Activated naive CD8-positive, alpha-beta T cell treated with anti-CD3 and anti-CD28 coated beads, Interleukin-2, amount 50 U/mL, for 16 hours (primary cell): ENCODE data around the gene SP9.

ENCODE experiments used
- DNase-seq: peaks from one replicate; pipeline ENCODE4 v3.0.0-alpha.2; 2020; ENCODE audit warnings: low read depth, low spot score

The SP9 gene

DNA sequence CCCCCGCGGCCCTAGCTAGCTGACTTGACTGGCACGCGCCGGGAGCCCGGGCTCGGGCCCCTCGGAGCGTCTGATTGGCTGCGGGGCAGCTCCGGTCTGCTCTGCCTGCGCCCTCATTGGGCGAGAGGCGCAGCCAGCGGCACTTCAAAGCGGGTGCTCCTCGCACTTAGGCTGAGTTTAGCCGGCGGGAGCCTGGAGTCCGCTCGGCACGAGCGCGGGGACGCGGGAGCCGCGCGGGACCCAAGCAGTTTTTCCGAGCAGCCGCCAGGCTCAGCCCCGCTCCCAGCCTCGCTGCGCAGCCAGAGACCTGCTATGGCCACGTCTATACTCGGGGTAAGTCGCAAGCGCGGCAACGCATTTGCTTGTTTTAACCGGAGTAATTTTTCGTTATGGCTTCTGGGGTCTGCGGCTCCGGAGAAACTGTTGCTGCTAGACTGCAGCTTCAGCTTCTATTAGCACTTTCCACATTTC is at the start of gene SP9:
SP9 (plus strand) TSS at position 174 of the 471 bp plus-strand sequence; CDS start at position 313, 139 bp downstream.
- no peak for DNase-seq

DNA sequence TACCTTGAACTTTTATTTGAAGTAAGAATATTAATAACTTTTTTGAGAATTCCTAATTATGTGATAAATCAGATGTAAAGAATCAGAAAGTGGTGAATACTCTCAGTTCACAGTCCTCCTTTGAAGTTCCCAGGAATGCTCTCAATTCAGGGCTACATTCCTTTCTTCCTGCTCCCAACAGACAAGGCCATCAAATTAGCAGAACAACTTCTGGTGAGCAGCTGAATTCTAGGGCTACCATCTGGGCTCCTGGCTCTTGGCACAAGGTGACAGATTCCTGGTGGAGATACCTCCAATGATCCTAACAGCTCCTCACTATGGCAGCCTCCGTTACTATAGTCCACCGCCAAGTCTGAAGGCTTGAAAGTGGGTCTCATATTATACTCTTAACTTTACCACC is 48.6 kb upstream of the SP9 start:
- DNase-seq: no peak

DNA sequence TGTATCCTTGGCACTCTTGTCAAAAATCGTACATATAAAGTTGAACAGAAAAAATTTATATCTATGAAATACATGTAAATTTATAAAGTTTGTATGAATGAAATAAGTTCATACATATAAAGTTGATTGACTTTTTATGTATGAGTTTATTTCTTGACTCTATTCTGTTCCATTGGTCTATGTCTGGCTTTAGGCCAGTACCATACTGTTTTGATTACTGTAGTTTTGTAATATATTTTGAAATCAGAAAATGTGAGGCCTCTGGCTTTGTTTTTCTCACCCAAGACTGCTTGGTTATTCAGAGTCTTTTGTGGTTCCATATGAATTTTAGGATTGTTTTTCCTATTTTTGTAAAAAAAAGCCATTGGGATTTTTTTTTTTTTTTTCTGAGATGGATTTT is 41.8 kb upstream of the SP9 start:
- DNase-seq: no peak

DNA sequence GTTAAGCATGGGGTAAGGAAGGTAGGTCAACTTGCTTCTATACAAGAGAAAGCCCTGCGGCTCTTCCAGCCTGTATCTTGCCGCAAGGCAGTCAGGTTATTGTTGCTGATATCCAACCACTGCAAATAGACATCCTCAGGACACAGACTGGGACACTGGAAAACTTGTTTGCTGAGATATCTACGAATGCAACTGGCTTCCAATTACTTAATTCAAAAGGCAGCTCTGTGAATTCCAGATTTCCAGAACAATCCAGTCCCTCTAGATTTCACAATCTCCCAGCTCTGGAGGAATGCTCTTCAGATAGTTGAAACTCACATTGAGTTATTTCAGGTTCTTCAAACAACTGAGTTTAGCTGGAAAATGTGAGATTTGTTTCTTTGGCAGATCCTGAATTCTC is 34.6 kb upstream of the SP9 start:
- DNase-seq: no peak

DNA sequence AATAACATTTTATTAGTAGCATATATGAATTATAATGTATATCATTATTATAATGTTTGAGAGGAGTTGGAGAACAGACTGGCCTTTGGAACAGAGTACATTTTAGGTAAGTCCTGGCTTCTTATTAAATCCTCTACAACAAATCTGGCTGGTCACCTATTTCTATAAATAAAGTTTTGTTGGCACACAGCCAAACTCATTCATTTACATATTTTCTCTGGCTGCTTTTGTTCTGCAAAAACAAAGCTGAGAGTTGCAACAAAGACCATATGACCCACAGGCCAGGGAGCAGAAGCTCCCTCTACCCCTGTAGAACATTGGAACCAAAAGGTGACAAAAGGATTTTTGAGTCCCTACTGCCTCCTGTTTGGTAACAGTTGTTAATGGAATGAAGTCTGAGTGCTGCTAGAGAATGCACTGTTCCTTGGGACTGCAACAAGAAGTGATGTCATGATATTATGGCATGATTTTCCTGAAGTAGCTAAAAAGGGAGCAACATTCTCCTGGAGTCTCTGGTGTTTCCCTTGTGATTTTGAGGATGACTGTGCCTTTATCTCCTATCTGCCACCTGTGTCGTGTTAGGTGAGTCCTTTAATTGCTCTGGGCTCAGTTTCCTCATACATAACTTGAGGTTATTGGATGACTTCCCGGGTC is 22.0 kb upstream of the SP9 start:
- no peak for DNase-seq

DNA sequence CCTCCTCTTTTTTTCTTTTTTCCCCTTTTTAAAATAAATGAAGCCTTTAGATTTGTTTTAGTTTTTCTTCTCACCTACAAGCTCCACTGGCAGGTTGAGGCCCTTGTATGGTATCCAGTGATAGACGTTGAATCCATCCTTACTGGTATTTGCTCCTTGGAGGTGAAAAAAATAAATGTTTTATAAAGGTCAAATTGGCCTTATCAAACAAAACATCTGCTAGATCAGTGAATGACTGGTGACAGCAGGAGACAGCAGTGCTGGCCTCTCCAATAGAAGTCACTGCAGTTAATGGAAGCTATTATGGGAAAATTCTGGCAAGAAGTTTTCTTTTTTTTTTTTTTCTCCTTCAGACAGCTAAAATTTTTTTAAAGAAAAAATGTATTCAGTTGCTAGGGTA is 12.6 kb upstream of the SP9 start:
- no peak for DNase-seq

DNA sequence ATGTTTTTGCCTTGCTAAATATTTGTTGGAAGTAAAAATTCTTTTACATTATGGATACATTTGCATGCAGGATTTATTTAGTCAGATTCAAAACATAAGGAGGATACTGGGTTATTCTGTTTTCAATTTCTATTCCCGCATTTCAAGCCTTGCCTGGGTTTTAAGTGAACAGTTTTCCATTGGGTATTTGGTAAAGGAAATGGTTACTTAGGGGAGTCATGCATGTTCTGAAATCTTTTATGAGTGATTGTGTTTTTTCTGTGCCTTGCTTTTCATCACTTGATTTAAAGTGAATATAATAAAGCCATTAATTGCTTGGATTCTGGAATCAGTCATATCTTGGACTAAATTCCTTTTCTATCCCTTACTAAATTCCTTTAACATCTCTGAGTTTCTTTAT is 12.0 kb upstream of the SP9 start:
- DNase-seq: no peak

DNA sequence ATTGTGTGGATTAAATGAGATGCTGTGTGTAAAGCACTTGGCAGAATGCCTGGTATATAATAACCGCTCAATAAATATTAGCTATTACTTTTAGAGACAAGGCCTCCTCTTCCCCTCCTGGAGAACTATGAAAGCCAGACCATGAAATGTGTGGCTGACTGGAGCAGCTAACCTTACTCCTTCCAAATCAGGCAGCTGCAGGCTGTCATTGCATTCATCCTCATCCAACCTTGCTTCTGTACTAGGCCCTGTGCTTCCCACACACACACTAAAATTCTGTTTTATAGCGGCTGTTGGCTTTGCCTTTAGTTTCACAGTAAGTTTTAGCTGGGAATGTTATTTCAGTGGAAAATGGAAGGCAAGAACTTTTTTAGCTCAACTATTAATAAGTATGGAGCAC is 10.2 kb upstream of the SP9 start:
- no peak for DNase-seq

DNA sequence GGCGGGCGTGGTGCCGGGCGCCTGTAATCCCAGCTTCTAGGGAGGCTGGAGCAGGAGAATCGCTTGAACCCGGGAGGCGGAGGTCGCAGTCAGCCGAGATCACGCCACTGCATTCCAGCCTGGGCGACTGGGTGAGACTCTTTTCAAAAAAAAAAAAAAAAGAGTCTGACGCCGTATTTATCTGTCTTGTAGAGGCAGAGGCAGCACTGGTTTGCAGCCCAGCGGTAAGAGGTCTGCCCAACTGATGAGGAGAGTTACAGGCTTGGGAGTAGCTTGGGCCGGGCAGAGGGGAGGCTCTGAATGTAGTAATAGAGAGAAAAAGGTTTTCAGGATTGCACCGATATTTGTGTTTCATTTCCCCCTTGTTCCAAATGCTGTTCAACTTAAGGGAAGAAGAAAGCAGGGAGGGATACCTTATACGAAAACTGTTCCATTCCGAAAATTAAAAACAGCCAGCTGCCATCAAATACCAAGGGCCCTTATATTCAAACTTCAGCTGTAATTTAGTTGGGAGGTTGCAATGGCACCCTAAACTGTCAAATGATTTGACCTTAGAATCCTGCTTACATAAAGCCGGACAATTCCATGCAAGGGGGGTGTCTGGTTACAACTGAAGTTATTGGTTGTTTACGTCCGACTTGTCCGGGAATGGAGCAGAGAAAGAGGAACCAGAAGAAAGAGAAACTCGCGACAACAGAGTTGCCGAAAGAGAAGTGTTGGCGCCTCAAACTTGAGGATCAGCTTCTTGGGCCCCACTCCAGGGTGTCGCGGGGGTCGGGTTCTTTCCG is 9.2 kb upstream of the SP9 start:
- DNase-seq: no peak

DNA sequence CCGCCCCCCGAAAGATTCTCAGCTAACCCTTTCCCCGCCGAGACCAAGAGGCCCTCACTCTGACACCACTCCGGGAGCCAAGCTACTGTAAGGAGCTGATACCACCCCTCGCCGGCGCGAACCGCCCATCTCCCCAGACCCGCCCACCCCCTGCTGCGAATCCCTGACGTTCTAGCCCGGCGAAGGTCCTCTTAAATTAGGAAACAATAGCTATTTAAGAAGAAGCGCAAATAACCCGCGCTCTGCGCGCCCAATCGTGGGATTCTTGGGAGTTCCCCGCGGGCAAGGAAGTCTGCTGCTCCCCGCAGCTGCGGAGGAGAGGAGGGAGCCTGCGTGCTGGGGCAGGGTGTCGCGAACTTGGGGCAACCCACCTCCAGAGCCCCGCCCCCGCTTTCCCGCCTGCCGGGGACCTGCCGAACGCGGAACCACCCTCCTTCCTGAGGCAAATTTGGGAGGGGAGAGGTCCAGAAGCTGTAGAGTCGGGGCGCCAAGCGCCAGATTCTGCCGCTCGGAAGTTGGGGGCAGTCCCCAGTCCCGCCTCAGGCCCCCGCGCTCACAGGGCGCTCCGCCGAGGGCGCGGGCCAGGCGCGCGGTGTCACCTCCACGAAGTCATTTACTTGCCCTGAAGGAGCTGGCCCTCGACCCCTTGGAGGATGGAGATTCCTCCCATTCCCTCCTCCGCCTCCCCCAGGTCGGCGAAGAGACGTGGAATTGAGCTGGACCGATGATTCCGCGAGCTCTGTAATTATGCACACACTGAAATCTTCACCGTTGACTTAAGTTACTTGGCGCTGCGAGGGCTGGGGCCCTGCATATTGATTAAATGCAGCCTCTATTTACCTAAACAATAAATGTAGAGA is 8.4 kb upstream of the SP9 start:
- DNase-seq: no peak

DNA sequence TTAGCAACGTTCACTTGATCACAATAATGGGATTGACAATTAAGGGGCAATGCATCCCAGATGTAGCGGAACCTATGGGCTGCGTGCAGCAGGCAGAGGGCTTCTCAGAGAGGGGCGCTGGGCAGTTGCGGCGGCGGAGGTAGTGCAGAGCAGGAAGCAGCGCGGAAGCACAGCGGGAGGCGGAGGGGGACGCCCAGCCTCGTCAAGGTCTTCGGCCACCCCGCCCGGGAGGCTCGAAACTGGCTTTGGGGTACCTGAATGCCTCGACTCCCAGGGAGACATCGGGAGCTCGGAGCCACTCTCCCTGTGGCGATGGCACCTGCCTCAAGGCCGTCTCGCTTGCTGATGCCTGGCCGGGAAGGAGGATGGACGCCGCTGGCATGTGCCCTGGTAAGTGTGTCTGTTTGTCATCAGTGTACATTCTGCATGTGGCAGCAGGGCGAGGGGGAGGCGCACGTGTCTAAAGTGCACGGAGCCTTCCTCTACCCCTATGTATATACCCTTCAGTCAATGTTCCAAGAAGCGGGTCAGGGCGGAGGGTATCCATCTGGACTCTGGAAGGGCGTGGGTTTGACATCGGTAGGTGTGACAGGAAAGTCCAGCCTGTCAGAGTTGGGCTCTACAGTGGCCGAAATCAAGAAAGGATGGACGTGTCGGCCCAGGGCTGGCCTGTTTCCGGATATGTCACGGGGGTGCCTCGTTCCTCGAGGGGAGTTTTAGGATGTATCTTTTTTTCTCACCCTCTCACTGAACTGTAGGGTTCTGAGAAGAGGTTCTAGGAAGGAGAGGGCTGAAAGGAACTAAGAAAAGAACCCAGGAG is 7.5 kb upstream of the SP9 start:
- DNase-seq: no peak

DNA sequence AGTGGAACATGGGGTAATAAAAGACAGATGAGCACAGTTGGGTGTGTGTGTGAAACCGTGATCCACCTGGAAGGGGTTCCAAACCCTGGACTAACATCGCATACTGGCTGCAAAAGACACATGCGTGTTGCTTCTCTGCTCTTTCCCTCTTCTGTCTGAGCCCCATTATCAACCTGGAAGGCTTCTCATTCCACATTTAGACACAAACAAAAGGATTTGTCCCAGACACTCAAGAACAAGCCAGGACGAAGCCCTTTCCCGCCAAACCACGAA is 7.0 kb upstream of the SP9 start:
- no peak for DNase-seq

DNA sequence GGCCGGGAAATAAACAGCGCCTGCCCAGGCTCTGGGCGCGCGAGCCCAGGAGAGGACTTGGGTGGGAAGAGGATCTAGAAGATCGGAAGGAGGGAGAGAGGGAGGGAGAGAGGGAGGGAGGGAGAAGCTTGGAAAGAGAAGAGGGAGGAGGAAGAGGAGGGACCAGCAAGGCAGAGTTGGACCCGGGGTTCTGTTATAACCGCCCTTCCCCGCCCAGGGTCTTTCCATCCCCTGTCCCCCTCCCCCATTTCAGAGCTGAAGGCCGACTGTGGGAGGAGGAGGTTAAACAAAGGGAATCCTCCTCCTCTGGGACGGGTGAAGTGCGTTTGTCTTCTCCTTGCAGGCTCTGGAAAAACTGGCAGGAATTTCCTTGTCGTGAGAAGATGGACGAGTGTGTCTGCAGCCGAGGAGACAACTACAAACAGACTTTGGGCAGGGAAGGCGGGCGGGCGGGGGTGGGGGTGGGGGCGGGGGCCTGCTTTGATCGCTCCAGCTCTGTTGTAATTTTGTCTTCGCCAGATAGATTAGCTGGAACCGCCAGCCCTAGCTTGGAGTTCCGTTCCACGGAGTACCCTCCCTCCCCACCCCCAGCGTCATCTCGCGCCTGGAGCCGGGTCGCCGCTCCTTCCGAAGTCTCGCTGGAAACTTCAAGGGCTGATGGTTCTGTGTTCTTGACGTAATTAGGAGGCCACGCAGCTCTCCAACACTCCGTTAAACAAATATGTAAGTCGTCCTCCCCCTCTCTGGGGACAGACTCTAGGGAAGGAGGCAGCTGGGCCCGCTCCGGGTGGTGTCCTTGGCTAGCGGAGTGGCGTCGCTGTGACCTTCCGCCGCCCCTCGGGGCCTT is 6.4 kb upstream of the SP9 start:
- no peak for DNase-seq

DNA sequence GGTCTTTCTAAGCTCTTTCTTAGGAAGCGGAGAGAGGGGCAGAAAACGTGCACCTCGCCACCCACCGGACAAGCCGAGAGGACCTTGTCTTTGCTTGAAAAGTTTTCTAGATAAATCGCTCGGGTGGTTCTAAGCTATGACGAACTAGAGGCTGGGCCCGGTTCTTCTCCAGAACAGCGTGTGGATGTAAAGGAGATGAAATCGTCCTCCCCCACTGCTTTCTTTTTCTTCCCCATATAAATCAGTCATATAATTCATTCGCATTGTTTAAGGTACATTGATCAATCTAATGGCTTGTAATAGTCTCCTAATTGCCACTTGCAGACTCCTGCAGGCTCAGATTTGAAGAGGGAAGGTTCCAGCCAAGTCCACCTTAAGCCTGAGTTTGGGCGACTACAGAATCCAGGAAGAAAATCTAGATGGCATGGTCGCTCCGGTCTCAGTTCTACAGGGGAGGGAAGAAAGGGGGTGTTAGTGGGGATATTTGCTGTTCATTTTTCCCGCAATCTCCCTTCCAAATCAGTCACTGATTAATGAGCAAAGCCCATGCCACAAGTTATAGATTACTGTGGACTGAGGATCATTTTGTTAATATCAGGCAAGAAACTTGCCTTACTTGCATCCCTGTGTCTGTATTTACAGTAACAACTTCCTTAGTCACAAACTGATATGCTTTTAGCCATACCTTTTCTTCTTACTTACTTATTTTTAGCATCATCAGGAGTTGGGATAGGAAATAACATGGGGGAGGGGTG is 5.6 kb upstream of the SP9 start:
- no peak for DNase-seq

DNA sequence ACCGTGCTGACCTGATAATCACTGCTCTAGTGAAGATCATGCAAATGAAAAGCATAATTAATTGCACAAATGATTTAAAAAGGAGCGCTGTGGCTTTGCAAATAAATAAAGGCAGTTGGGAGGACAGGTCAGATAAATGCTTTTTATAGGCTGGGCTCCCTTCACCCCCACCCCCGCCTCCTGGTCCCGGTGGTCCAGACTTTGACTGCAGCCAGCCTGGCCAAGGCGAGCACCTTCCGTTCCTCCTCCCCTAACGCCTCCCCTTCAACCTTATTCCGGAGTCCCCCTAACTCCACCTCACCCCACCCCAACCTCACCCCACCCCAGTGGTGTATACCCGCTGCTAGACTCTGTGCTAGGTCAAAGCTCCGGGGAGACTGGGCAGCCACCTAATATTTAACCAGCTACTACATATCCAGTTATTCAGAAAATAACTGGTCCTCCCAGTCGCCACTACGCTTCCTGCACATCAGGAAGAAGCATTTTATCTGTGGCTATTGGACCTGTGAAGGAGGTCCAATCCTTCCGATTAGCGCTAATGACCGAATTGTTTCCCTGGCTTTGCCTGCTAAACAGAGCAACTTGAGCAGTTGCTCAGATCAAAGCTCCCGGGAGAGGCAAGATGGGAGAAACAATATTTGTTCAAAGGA is 3.7 kb upstream of the SP9 start:
- no peak for DNase-seq

DNA sequence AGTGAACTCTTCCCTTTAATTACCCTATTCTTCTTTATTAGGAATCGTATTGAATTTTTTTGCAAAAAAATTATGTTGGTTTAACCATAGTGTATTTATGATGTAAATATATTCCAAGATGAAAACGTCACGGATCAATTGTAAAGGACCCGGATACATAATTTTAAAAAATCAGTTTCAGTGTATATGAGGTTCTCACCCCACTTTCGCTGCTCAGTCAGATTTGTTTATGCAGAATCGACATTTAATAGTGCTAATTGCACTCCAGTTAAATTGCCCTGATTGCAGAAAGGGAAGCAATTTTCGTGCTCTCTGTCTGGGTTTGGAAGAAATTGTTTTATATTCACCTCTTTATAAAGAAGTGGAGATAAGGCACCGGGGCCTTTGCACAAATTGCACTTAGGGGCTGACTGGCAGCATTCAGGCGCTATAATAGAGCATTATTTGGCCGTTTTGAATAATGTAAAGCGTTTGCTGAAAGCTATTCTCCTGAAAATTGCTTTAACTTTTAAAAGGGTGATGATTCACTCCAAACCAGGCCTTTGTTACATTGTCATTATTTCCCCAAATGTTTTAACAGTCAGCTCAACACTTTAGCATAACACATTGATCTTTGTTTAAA is 3.0 kb upstream of the SP9 start:
- DNase-seq: no peak

DNA sequence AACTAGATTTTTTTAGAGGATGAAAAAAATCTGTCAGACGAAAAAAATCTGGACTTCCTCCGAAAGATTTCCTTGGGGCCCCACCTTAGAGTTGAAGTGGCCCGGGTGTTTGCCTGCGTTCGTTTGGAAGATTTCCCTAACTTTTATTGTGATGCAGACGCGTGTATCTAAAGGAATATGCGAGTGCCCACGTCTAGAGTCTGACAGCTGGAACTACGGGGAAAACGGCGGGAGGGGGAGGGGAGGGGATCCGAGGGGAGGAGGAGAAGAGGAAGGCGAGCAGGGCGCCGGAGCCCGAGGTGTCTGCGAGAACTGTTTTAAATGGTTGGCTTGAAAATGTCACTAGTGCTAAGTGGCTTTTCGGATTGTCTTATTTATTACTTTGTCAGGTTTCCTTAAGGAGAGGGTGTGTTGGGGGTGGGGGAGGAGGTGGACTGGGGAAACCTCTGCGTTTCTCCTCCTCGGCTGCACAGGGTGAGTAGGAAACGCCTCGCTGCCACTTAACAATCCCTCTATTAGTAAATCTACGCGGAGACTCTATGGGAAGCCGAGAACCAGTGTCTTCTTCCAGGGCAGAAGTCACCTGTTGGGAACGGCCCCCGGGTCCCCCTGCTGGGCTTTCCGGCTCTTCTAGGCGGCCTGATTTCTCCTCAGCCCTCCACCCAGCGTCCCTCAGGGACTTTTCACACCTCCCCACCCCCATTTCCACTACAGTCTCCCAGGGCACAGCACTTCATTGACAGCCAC is 2.4 kb upstream of the SP9 start:
- DNase-seq: no peak

DNA sequence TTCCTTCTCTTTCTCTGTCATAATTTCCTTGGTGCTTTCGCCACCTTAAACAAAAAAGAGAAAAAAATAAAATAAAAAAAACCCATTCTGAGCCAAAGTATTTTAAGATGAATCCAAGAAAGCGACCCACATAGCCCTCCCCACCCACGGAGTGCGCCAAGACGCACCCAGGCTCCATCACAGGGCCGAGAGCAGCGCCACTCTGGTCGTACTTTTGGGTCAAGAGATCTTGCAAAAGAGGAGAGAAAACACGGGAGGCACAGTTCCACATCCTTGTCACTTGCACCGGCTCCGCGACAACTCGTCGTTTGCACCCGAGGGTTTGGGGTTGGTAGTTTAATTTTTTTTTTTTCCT is 1.8 kb upstream of the SP9 start:
- DNase-seq: no peak
